Skin of body (tissue), 2 donors: Measurements from ENCODE around the gene SLC9A3. TPM values are rescaled to one million over a fixed set of nuclear protein-coding genes. Genes with fewer than 3 reads are reported as not detected.

Experiments
- small RNA-seq: library from RNA; depleted of rRNA; stranded (forward); fragments of <200 nt; gene quantifications from one replicate; pipeline ENCODE3, GENCODE V24; 2014; ENCODE audit warnings: low replicate concordance
- total RNA-seq: library from RNA; depleted of rRNA; stranded (reverse); fragments of >200 nt; gene quantifications from one replicate; pipeline ENCODE4 v1.2.3, GENCODE V29; 2014

Gene SLC9A3
- total RNA-seq, 1 donor from 2014 or later = 1.5 TPM

Small RNAs within 50 kb of the gene (small RNA-seq; reads per million reads assigned to genes)
- not detected for gene MIR4456

Other genes with a start within 250 kb of the SLC9A3 start
- gene AHRR, start 202.7 kb downstream of the SLC9A3 start, total RNA-seq = 11.9 TPM
- gene EXOC3, start 81.3 kb downstream of the SLC9A3 start, total RNA-seq = 32.8 TPM
- gene CEP72, start 87.9 kb upstream of the SLC9A3 start, total RNA-seq = 4.4 TPM
- gene TPPP, start 168.9 kb upstream of the SLC9A3 start, total RNA-seq = 1.1 TPM